ENCODE data around the gene SLC9A9. TPM values are rescaled to one million over a fixed set of nuclear protein-coding genes. Genes with fewer than 3 reads are reported as not detected.

SLC9A9 gene
- total and polyA plus RNA-seq, 2 experiments from 2014 or later = 2.2 to 6.8 TPM

DNA sequence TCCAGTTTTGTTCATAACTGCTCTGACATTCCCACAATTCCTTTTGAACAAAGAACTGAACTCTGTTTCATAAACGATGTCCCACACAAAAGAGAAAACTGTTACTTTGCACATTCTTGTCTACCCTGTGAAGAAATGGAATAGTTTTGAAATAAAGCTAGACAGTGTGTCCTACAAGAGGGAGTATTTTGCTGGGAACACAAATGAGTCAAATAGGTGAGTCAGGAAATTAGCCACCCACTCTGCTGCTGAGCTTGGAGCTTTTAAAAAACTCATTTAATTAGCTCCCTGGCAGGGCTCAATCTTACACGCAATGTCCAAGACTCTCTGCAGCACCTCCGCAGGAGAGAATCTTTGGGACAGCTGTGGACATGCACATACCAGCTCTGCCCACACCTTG lies 193.4 kb downstream of the SLC9A9 start:
- no peak overlapping the region for H2AFZ ChIP-seq
- H3K27ac ChIP-seq = no peak overlapping the region
- no peaks in the 10 kb centered on the region for H3K9me3 ChIP-seq (ENCODE audit: low read depth)
- H4K20me1 ChIP-seq (ENCODE audit: insufficient read depth, poor library complexity, severe bottlenecking) = no peaks in the 10 kb centered on the region
- WGBS (ENCODE audit: low lambda C conversion rate, missing lambda C conversion rate) = 58% methylated on average over 3 of the region's 3 CpGs
- DNase-seq (ENCODE audit: low spot score) = no peak
- H3K4me1 ChIP-seq (ENCODE audit: insufficient read depth) = no peaks in the 10 kb centered on the region
- no peaks in the 10 kb centered on the region for H3K27me3 ChIP-seq
- H3K36me3 ChIP-seq (replicated peaks; ENCODE audit: insufficient read depth, low read depth) = no peaks in the 10 kb centered on the region
- no peak overlapping the region for H3K4me3 ChIP-seq
- H3K4me2 ChIP-seq = no peak overlapping the region
- TF ChIP-seq EZH2phosphoT487 (IDR thresholded peaks at IDR 0.05; ENCODE audit: low read depth, severe bottlenecking, unreplicated experiment) (no peak), EZH2 (IDR thresholded peaks at IDR 0.05; ENCODE audit: borderline replicate concordance) (no peak)
- TF ChIP-seq, protein P1, sequence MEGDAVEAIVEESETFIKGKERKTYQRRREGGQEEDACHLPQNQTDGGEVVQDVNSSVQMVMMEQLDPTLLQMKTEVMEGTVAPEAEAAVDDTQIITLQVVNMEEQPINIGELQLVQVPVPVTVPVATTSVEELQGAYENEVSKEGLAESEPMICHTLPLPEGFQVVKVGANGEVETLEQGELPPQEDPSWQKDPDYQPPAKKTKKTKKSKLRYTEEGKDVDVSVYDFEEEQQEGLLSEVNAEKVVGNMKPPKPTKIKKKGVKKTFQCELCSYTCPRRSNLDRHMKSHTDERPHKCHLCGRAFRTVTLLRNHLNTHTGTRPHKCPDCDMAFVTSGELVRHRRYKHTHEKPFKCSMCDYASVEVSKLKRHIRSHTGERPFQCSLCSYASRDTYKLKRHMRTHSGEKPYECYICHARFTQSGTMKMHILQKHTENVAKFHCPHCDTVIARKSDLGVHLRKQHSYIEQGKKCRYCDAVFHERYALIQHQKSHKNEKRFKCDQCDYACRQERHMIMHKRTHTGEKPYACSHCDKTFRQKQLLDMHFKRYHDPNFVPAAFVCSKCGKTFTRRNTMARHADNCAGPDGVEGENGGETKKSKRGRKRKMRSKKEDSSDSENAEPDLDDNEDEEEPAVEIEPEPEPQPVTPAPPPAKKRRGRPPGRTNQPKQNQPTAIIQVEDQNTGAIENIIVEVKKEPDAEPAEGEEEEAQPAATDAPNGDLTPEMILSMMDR (IDR thresholded peaks at IDR 0.05; ENCODE audit: poor library complexity) = no peak
- no peaks in the 10 kb centered on the region for H3K79me2 ChIP-seq
- no peaks in the 10 kb centered on the region for H3K9me2 ChIP-seq (replicated peaks; ENCODE audit: insufficient read depth)

DNA sequence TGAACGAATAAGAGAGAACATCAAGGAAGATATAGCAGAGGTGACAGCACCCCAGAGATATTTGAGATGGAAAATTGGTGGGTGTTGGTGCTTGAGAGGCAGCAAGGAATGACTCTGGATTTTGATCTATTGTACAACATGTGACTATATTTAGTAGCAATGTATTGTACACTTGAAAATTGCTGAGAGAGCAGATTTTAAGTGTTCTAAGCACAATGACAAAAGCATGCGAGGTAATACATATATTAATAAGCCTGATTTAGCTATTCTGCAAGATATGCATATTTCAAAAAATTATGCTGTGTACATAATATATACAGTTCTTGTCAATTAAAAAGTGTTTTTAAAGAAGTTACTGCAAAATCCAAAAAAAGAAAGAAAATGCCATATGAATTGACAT lies 194.3 kb downstream of the SLC9A9 start:
- H3K9me3 ChIP-seq (ENCODE audit: low read depth) = no peaks in the 10 kb centered on the region
- no peaks in the 10 kb centered on the region for H3K9me2 ChIP-seq (replicated peaks; ENCODE audit: insufficient read depth)
- H3K36me3 ChIP-seq (replicated peaks; ENCODE audit: insufficient read depth, low read depth) = no peaks in the 10 kb centered on the region
- no peaks in the 10 kb centered on the region for H3K27me3 ChIP-seq
- H3K4me2 ChIP-seq = no peak overlapping the region
- TF ChIP-seq EZH2phosphoT487 (IDR thresholded peaks at IDR 0.05; ENCODE audit: low read depth, severe bottlenecking, unreplicated experiment) = no peak
- no peak for TF ChIP-seq EZH2 (IDR thresholded peaks at IDR 0.05; ENCODE audit: borderline replicate concordance)
- TF ChIP-seq, protein P1 (IDR thresholded peaks at IDR 0.05; ENCODE audit: poor library complexity) = no peak
- DNase-seq (ENCODE audit: low spot score) = no peak
- H4K20me1 ChIP-seq (ENCODE audit: insufficient read depth, poor library complexity, severe bottlenecking) = no peaks in the 10 kb centered on the region
- no peaks in the 10 kb centered on the region for H3K79me2 ChIP-seq
- no peak overlapping the region for H3K4me3 ChIP-seq
- 94% methylated on average over 2 of the region's 2 CpGs for WGBS (ENCODE audit: low lambda C conversion rate, missing lambda C conversion rate)
- no peaks in the 10 kb centered on the region for H3K4me1 ChIP-seq (ENCODE audit: insufficient read depth)
- H3K27ac ChIP-seq = no peak overlapping the region
- H2AFZ ChIP-seq = no peak overlapping the region

DNA sequence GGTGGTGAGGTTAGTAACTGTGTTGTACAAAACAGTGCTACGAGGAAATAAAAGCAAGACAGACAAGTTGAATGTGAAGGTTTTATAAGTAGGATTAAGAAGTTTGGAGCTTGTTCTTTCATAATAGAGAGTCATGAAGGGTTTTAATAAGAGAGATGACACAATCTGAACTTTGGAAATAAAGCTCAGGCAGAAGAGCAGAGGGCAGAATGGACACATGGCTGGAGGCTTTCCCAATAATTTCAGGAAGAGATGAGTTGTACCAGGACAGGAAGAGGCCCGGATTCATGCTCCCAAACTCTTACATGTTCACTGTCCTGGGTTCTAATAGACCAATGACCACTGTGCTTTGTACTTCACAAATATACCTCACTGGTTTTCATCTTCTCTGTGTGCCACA lies 194.8 kb downstream of the SLC9A9 start:
- no peaks in the 10 kb centered on the region for H3K79me2 ChIP-seq
- TF ChIP-seq, protein P1 (IDR thresholded peaks at IDR 0.05; ENCODE audit: poor library complexity) = no peak
- TF ChIP-seq EZH2 (IDR thresholded peaks at IDR 0.05; ENCODE audit: borderline replicate concordance) (no peak), EZH2phosphoT487 (IDR thresholded peaks at IDR 0.05; ENCODE audit: low read depth, severe bottlenecking, unreplicated experiment) (no peak)
- no peaks in the 10 kb centered on the region for H3K9me2 ChIP-seq (replicated peaks; ENCODE audit: insufficient read depth)
- no peak overlapping the region for H3K4me3 ChIP-seq
- no peak overlapping the region for H2AFZ ChIP-seq
- no peaks in the 10 kb centered on the region for H3K9me3 ChIP-seq (ENCODE audit: low read depth)
- no peaks in the 10 kb centered on the region for H3K4me1 ChIP-seq (ENCODE audit: insufficient read depth)
- no peak for DNase-seq (ENCODE audit: low spot score)
- no peaks in the 10 kb centered on the region for H3K27me3 ChIP-seq
- no peak overlapping the region for H3K4me2 ChIP-seq
- WGBS (ENCODE audit: low lambda C conversion rate, missing lambda C conversion rate) = 92% methylated on average over 2 of the region's 2 CpGs
- no peaks in the 10 kb centered on the region for H4K20me1 ChIP-seq (ENCODE audit: insufficient read depth, poor library complexity, severe bottlenecking)
- no peak overlapping the region for H3K27ac ChIP-seq
- no peaks in the 10 kb centered on the region for H3K36me3 ChIP-seq (replicated peaks; ENCODE audit: insufficient read depth, low read depth)

DNA sequence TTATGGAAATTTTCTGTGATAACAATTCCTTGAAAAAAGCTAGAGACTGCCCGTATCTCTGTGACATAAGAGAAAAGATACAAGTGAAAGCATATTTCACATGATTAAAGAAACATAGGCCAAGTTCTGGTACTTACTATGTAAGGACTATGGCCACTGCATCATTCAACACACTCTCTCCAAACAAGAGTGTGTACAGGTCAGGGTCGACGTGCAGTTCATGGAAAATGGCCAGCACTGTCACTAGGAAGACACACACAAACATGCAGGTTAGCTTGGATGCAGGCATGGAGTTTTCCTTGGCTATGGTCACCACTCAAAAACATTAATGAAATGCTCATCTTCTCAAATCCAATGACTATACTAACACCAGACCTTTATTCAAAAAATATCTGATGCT lies 196.2 kb downstream of the SLC9A9 start:
- Histone ChIP-seq H3K36me3 (replicated peaks; ENCODE audit: insufficient read depth, low read depth) (no peaks in the 10 kb centered on the region), H3K9me2 (replicated peaks; ENCODE audit: insufficient read depth) (no peaks in the 10 kb centered on the region), H3K79me2 (no peaks in the 10 kb centered on the region), H3K27me3 (no peaks in the 10 kb centered on the region), H3K9me3 (ENCODE audit: low read depth) (no peaks in the 10 kb centered on the region), H3K4me1 (ENCODE audit: insufficient read depth) (no peaks in the 10 kb centered on the region), H3K4me2 (no peak overlapping the region), H3K27ac (no peak overlapping the region), H2AFZ (no peak overlapping the region), H4K20me1 (ENCODE audit: insufficient read depth, poor library complexity, severe bottlenecking) (no peaks in the 10 kb centered on the region), H3K4me3 (no peak overlapping the region)
- no peak for DNase-seq (ENCODE audit: low spot score)
- TF ChIP-seq, protein P1 (IDR thresholded peaks at IDR 0.05; ENCODE audit: poor library complexity) = no peak
- no peak for TF ChIP-seq EZH2 (IDR thresholded peaks at IDR 0.05; ENCODE audit: borderline replicate concordance)
- no peak for TF ChIP-seq EZH2phosphoT487 (IDR thresholded peaks at IDR 0.05; ENCODE audit: low read depth, severe bottlenecking, unreplicated experiment)
- 83% methylated on average over 3 of the region's 3 CpGs for WGBS (ENCODE audit: low lambda C conversion rate, missing lambda C conversion rate)
